Measurements from ENCODE around the gene MSL1.

DNA sequence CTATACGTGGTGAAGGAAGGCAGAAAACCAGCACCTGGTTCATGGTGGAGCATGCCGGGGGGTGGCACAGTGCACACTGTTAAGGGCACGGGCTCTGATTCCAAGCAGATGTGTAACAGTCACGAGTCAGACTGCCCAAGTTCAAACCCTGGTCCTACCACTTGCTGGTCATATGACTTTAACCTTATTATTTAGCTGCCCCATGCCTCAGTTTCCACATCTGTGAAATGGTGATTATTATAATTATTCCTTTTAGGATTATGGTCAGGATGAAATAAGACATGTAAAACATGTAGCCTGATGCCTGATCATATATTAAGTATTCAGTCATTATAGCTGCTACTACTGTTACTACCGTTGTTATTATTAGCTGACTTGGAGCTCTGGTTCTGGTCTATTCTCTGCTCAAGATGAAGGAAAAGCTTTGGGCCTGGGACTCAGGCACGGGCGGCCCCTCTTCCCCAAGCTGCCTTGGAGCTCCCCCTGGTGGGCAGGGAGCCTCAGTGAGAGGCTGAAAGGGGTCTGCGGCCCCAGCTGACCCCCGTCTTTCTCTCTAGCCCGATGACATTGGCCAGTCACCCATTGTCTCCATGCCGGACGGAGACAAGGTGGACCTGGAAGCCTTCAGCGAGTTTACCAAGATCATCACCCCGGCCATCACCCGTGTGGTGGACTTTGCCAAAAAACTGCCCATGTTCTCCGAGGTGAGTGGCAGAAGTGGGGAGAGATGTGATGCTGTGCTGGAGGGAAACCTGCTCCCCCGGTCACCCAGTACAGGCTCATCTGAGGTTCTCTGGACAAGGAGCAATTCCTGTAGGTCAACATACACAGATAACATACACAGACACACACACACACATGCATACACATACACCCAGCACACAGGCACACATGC, 35.4 kb upstream of the MSL1 start:
- TF ChIP-seq ARNTL (CRISPR knock-in tag; IDR thresholded peaks at IDR 0.05; ENCODE audit: borderline replicate concordance, low read depth) (no peak), ZNF565 (CRISPR knock-in tag; conservative IDR thresholded peaks at IDR 0.05; ENCODE audit: low read depth) (no peak), PATZ1 (CRISPR knock-in tag; IDR thresholded peaks at IDR 0.05; ENCODE audit: borderline replicate concordance) (no peak), ZC3H10 (CRISPR knock-in tag; IDR thresholded peaks at IDR 0.05) (no peak), RARB (CRISPR knock-in tag; IDR thresholded peaks at IDR 0.05) (no peak), ESRRG (CRISPR knock-in tag; IDR thresholded peaks at IDR 0.05) (no peak), CREB5 (CRISPR knock-in tag; IDR thresholded peaks at IDR 0.05; ENCODE audit: low read depth) (no peak), CSDC2 (CRISPR knock-in tag; IDR thresholded peaks at IDR 0.05) (no peak), TSHZ2 (CRISPR knock-in tag; IDR thresholded peaks at IDR 0.05) (no peak), ZFP30 (CRISPR knock-in tag; IDR thresholded peaks at IDR 0.05) (no peak)
